HTERT RPE-1 (cell line): ENCODE measurements around the gene LSM11.

ENCODE experiments used
- in situ Hi-C: fragments of 300-500 bp; cut with MboI; formaldehyde crosslinking; loops from 4 replicates; pipeline ENCODE4 v1.14.3; 2020; ENCODE audit warnings: low sequenced_read_pairs

LSM11 gene

DNA sequence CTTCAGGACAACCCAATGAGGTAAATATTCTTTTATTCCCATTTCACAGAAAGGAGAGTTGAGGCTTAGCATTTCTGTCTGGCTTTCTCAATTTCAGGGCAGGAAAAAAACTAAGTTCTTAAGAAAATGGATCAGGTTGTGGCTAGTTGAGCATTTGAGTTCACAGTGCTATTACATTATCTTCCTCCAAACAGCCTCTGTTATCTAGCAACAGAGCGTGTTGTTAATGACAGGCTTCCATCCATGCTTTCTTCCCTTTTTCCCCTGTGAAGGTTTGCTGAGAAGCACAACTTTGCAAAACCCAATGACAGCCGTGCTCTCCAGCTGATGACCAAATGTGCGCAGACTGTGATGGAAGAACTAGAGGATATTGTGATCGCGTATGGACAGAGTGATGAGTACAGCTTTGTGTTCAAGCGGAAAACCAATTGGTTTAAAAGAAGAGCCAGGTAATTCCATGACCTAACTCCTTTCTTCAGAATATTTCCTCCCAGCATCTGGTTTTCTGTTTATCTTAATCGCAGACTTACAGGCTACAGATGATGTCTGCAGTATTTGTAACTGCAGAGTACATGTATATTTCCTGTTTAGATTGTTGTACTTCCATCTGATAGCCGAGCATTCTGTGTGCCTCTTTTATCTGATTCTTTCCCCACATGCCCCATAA is 10.8 kb upstream of the LSM11 start:
- in situ Hi-C loops, result no loop called here

DNA sequence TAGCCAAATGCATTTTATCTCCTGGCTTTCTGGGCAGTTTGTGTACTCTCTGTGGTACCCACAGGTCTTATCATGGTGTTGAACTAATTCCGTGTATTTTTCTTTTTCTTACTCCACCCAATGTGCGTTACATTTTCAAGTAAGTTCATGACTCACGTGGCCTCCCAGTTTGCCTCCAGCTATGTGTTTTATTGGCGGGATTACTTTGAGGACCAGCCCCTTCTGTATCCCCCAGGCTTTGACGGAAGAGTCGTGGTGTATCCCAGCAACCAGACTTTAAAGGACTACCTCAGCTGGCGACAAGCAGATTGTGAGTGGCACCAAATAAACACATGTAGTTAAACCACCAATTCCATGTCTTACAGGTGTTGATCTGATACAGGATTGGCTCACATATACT is 9.1 kb upstream of the LSM11 start:
- in situ Hi-C loops, result no loop called here

DNA sequence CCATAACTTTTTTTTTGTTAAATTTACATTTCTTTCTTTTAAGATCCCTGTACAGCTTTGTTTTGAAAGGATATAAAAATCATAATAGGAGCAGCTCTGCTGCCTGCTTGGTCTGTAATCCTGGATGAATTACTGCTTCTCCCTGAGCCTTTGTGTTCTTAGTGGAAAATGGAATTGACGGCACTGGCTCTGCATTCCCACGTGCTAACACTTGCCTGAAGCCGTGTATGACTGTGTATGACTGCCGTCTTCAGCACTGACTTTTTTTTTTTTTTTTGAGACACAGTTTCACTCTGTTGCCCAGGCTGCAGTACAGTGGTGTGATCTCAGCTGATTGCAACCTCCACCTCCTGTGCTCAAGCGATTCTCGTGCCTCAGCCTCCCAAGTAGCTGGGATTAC is 7.5 kb upstream of the LSM11 start:
- in situ Hi-C loops, result no loop called here

DNA sequence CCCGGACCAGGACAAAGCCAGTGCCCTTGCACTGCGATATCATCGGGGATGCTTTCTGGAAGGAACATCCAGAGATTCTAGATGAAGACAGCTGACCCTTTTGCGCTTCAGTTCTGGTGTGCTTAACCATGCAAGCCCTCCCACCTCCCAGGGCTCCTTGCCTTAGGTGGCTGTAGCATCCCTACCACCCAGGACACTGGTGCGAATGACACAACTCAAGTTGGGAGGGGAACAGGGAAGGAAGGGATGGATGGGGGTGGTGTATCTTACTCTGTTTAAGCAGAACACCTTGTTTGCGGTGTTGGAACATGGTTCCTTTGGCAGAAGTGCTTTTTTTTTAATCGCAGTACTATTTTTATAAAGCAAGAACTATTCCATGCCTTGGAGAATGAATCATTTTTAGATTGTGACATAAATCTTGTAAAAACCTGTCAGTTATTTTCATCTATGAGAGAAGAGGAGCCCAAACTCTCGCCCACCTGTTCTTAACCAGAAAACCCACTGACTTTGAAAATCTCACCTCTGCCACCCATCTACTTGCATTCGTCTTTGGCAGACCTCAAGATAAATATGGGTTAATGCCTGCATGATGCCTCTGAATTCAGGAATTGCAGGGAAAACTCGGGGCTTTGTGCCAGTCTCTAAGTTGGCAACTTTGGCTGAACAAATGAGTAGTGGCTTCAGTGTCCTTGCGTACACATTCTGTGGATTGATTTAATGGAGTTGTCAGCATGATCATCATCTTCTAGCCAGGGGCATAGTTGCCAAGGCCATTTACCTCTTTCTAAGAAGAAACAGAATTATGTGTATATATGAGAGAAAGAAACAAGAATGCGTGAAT is 3.9 kb upstream of the LSM11 start:
- in situ Hi-C loops, result no loop called here

DNA sequence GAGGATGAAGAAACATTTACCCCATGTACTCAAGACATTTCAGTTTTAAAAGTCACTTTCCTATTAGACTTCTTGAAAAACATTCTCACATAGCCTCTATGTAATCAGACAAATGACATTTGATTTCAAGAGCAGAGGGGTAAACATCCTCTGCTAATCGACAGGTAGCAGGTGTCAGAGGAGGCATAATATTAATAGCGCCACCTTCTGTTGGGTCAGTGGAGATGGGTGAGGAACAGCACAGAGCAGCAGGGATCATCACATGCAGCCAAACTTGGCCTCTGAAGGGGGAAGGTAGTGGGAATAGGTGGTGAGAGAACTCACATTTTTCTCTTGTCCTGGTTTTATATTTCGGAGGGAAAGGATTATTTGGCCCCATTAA is 3.3 kb upstream of the LSM11 start:
- in situ Hi-C loops, result no loop called here

DNA sequence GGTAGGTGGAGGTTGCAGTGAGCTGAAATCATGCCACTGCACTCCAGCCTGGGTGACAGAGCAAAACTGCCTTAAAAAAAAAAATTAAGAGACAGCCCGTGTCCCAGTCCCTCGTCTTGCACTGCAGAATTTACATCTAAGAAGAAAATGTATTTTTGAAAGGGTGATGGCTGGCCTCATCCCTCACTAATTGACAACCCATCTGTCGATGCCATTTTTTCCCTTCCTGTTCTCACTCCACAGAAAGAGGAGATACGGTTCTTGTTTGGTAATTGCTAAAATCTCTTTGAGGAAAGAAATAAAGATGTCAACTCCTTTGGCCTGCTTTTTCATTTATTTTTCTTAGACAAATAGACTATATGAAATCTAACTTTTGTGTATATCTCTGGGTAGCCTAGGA is 2.4 kb upstream of the LSM11 start:
- in situ Hi-C loops, result no loop called here

DNA sequence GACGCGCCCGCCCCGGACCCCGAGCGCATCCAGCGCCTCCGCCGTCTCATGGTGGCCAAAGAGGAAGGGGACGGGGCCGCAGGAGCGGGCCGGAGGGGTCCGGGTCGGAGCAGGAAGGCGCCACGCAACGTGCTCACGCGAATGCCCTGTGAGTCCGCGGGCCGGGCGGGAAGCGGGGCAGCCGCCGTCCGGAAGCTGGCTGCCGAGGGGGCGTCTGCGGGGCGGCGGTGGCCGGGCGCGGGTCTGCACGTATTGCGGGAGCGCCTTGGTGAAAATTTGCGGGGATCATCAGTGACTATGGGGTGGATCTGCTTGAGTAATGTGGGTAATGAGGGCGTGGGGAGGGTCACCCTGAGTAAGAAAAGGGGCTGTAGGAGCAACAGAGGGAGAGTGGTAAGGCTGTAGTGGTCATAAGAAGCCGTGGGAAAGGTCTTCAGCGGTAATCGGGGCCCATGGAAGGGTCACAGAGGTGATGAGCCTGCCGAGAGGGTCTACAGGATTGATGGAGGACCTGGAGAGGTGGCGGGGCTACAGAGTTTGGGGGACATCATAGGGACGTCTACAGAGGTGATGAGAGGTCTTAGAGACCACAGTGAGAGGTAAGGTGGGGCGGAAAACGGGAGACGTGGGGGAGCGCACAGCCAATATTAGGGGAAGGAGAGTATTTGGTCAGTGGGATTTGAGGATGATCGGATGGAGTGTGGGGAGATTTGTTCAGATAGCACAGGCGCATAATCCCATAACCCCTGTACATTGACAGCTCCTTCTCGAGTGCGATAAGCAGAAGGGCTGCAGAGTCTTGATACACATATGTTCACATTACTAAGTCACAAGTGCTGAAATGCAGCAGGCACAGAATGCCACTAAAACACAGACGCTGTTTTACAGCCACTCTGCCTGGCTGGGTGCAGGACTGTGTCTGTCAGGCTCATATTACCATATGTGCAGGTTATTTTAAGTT is 819 bp downstream of the LSM11 start:
- in situ Hi-C loops, result no loop called here

DNA sequence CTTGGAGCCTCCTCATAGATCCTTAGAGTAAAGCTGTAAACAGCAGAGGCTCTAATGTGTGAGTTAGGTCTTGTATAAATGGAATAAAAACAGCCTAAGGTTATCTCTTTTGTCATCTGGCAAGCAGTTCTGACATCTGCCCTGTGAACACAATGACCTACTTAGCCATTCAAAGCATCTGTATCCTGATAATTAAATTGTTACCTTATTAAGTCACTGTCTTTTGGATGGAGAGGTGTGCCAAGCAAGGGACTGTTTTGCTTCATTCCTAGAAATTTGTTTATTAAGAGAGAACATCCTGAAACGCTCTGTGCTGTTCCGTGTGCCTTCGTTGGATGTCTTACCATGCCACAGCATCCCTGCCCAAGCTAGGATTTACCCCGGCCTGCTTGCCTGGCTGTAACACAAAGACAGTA is 1.5 kb downstream of the LSM11 start:
- in situ Hi-C loops, result no loop called here

DNA sequence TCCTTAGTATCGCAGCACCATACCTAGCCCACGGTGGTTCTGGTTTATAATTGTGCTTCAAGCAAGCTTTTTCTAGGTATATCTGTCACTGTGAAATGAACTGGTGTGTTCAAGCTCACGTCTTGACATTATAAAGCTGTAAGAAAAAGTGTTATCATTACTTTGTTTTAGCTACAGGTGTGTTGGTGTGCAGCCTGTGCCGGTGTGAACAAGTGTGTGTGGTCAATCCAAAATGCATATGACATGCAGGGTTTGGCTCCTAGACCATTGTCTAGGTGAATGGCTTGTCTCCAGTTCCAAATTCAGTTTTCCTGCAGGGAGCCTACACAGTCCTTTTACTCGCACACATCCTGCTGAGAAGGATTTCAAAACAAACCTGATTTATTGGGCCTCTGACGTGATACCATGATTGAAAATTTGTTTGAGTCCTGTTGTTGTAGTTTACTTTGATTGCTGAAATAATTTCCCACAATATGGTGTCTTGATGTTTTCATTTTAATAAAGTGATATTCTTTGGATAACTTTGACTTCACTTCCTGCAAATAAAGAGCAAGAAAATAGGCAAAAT is 3.7 kb downstream of the LSM11 start:
- in situ Hi-C loops, result no loop called here

DNA sequence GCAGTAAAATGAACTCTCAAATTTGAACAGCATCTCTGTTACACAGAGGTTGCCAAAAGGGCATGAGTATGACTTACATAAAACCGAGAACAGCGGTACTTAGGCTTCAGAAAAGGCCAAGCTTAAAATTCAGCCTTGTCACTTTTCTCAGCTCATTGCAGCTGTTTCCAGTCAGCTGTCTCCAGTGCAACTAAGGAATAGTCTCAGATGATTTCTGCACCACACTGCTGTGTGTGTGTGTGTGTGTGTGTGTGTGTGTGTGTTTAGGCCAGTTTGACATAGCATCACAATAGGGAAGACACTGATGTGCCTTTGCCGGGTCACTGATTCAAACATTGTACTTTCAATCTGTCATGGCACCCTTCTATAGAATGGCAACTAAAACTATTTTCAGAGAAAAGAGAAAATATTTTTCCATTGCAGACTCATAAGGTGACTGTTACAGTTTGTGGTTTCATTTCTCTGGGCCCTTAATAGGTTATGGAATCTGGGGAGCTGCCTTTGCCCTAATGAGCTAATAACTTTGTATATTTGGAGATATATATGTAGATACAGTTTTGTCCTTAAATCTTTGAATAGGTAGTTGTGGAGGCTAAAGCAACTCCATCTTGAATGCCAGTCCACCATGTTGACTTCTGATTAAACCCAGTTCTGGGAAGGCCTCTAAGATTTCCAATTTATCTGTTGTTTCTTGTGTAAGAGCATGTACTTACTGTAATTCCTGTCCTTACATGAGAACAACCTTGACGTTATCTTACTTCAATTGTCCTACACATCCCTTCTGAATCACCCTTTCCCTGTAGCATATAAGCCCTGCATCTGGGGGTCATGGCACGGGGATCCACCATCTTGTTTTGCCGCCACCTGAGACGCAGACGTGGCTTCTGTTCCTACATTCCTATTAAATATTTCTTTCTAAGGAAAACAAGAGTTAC is 4.5 kb downstream of the LSM11 start:
- in situ Hi-C loops, result no loop called here

DNA sequence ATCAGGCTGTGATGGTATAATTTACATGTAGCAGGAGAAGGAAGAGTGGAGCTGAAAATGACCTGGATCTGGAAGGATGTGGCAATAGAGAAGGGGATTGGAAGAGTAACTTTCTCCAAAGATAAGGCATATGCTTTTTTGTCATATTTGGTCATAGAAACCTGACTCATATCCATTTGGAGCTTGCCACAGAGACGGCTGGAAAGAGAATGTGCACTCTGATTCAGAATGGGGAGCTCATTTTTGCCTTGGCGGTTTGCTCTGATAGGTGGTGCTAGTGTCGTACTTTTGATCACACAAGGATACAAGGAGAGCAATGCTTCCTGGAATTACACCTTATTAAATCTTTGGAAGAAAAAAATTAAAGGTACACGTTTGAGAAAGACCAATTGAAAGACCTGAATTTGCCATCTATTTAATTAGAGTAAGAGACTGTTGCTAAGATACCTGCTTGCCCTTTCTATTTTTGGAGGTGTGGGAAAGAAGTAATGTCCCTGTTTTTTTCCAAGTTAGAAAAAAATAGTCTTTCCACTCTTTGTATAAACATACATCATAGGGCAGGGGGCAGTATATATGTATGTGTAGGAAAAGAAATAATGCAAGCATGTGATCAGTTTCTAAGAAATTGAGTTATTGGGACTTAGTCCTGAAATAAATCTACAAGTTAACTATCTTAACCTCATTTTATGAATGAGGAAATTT is 5.4 kb downstream of the LSM11 start:
- in situ Hi-C loops, result no loop called here

DNA sequence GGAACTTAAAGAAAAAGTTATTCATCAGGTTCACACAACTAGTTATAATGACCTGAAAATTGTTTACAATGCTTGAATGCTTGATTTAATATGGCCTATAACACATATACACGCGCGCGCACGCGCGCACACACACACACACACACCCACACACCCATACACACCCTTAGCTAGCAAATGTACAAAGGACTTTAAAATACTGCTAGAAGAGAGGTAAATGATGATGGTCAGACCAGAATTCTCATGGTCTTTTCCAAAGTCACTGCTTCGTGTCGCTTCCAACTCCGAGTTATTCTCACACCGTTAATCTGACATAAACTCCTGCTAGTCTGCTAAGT is 5.9 kb downstream of the LSM11 start:
- in situ Hi-C loops, result no loop called here

DNA sequence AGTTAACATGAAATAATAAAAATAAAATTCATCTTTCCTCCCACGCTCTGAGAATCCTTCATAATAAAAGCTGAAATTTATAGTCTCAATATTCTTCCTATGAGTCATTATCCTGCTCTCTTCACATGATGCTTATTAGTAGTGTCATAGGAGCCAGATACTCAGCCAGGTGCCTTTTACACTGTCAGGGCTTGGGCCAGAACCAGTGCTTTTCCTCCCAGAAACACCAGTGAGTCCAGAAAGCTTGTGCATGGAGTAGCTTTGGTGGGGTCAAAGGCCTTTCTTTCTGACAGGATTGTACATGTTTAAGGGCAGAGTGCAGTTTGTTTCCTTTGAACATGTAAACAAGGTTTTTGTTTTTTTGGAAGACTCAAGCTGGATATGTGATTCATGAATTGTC is 6.8 kb downstream of the LSM11 start:
- in situ Hi-C loops, result no loop called here

DNA sequence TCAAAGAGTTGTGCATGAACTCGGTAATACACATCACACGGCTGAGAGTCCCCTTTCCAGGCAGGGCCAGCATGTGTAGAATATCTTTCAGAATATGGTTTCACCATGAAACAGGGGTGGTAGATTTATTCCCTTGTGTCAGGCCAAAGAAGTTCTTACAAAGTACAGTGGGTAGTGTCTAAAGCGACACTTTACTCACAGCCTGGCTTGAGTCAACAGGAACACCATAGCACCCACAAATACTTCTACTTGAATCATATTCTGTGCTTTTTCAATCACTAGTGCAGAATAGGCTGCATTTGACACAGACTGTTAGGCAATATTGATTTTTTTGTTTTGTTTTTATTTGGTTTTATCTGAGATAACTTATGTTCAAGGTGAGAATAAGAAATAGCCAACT is 12.6 kb downstream of the LSM11 start:
- in situ Hi-C loops, result no loop called here

DNA sequence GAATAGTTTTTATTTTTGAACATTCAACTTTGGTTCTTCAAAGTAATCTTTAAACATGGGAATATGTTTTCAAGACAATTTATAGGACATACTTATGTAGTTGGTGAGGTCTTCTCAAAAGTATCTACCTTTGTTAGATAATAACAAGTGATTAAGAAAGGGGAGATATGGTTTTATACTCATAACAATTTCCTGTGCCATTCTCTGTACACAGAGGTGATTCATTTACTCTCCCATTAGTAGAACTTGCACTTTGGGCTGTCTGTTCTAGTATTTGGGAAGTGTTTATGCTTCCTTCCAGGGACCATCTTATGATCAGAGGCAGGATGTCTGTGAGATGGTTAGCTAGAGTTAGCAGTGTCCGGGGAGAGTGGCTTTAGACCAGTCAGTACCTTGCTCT is 15.2 kb downstream of the LSM11 start:
- in situ Hi-C loops, result no loop called here

DNA sequence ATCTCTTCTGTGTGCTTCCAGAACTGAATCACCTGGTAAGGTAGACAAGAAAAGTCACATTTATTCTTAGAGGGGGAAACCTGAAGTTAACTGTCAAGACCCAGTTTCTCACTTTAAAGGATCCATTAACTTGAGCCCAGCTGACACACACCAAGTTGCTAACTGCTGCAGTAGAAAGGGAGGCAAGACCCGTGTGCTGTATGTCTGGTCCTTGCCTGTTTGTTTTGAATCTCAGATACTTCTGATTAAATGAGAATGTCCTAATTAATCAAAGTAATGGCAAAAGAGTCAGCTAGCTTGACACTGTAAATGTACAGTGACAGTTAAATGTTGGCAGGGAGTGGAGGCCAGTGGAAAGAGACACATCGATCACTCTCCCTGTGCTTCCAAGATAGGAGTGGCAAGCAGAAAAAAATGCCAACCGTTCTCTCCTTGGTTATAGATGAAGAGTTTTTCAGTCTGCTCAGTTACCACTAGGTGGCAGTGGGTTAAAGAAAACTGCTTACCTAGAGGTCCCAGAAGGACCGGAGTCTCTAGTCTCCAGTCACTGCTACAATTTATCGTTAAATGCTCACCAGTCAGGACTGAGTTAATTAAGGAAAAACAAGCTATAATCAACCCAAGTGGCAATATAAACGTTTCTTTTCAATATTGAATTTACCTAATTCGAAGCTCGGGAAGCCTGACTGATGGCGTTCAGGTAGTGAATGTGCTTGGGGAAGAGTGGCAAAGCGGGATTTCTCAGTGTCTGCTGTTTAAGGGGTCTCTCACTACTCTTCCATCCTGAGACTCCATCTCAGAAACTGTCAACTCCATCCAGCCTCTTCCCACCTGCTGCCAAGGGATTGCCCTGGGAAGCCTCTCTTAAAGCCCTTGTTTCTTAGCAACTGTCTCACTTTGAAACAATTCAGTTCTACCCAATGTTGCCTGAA is 18.4 kb downstream of the LSM11 start:
- in situ Hi-C loops, result no loop called here

DNA sequence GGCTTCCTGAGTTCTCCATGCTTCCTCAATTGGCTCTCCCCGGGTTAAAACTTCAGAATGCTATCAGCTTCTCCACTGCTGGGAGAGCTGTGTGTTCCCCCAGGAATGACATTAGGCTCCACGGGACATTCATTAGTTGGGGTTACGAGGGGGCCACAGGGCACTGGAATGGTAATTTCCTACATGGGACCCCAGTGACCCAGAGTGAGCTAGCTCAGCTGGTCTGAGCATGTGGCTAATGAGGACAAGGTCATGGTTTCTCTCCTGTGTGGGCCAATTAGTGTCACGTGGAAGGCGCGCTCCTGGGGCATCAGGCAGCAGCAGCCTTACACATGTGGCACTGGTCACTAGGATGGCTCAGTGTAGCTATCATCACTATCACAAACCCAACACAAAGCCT is 21.0 kb downstream of the LSM11 start:
- in situ Hi-C loops, result no loop called here

DNA sequence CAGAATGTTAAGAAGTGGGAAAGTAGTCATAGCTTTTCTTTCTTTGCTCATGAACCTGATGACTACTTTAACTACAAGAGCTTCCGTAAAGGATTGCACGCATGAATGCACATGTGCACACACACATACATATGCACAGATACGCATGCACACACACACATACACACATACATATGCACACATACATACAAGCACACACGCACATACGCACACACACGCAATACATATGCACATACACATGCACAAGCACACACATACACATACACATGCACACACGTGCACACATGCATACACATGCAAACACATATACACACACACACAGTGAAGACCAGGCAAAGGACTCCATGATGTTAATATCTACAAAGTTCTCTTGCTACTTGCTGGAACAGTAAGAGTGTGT is 22.9 kb downstream of the LSM11 start:
- in situ Hi-C loops, result no loop called here

DNA sequence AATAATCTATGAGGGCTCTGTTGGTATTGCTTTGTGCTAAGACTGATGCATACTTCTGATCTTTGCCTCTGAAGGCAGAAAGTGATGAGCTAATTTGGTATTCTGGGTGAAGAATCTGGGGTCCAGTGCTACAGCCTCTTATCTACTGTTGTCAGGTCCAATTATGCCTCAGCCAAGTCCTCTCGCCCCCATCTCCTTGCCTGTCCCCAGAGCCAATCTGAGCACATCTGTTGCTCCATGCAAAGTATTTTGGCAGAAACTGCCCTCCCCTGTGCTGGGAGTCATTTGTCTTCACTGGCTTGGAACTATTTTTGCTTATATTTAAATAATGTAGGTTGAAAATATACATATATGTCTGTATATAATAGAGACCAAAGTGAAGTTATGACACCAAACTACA is 23.4 kb downstream of the LSM11 start:
- in situ Hi-C loops, result no loop called here
